Left lobe of liver (tissue), 2 donors: ENCODE measurements around the gene KRTAP20-4. TPM values are rescaled to one million over a fixed set of nuclear protein-coding genes. Genes with fewer than 3 reads are reported as not detected.

Source experiments
- ATAC-seq: fragments of 200-7000 bp; cut with Tn5 transposase; one replicate; pipeline ENCODE4 v1.9.1; 2020; ENCODE audit warnings: mild to moderate bottlenecking, moderate library complexity
- DNase-seq: peaks from one replicate; pipeline ENCODE4 v3.0.0-alpha.2; 2020; ENCODE audit warnings: low spot score
- total RNA-seq: library from RNA; stranded (reverse); gene quantifications from one replicate; pipeline ENCODE4 v1.2.1, GENCODE V29; 2021
- donor health status: DM: no; HTN: no; CAD: no; lungs with moderate emphysema.
- donor health status: DM: no; HTN: yes; CAD: no.

KRTAP20-4 gene
- total RNA-seq, 1 donor from 2014 or later = not detected

DNA sequence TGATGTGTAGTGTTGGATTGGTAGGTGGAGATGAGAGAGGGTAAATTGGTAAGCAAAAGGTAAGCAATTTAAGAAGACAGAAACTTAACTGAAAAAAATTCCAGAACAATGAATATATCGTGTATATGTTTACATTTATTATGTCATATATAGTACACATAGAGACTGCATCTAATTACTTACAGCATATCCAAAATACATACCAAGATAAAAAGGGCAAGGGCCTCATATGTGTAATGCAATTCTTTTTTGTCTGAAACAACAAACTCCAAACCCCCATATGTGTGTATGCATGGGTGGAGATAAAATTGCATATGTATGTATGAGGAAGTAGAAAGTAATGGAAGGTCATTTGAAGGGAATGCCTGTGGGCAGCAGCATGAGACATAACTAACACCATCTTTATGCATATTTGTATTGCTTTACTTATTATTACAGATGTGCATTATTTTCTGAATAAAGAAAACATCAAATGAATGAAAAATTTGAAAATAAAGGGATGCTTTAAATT lies 26.5 kb downstream of the KRTAP20-4 start:
- no peak for DNase-seq

DNA sequence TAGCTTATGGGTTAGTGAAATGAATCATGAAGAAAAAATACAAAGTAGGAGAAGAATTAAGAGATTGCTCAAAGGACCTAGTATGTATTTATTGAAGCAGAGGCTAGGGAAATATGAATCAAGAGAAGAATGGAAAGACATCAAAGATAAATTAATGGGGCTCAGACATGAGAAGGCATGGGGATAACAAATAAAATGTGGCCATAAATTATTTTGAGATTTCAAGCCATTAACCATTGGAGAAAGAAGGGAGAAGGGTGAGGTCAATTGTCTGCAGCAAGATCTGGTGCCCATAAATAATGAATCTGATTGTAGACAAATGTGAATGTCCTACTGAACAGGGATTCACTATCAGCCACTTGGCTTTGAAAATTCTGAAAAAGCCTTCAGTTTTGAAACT lies 32.5 kb downstream of the KRTAP20-4 start:
- DNase-seq (no peak), ATAC-seq (no peak)

More for the DNA sequence above, 26.5 kb downstream of the KRTAP20-4 start:
- no peak for ATAC-seq

DNA sequence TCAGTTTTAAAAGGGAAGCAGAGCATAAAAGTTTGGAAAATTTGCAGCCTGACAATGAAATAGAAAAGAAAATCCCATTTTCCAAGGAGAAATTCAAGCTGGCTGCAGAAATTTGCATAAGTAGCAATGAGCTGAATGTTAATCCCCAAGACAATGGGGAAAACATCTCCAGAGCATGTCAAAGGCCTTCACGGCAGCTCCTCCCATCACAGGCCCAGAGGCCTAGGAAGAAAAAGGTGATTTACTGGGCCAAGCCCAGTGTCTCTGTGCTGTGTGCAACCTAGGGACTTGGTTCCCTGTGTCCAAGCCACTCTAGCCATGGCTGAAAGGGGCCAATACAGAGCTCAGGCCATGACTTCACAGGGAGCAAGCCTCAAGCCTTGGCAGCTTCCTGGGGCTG lies 48.3 kb downstream of the KRTAP20-4 start:
- ATAC-seq (no peak), DNase-seq (no peak)

Other genes with a start within 250 kb of the KRTAP20-4 start
- gene KRTAP13-2, start 248.4 kb upstream of the KRTAP20-4 start, total RNA-seq = not detected
- not detected for gene KRTAP13-1, start 224.6 kb upstream of the KRTAP20-4 start, total RNA-seq
- not detected for gene KRTAP13-3, start 194.7 kb upstream of the KRTAP20-4 start, total RNA-seq
- not detected for gene KRTAP13-4, start 190.4 kb upstream of the KRTAP20-4 start, total RNA-seq
- gene KRTAP15-1, start 180.4 kb upstream of the KRTAP20-4 start, total RNA-seq = not detected
- not detected for gene KRTAP19-1, start 140.3 kb upstream of the KRTAP20-4 start, total RNA-seq
- not detected for gene KRTAP19-2, start 133.2 kb upstream of the KRTAP20-4 start, total RNA-seq
- gene KRTAP19-3, start 128.6 kb upstream of the KRTAP20-4 start, total RNA-seq = not detected
- gene KRTAP19-4, start 123.5 kb upstream of the KRTAP20-4 start, total RNA-seq = not detected
- not detected for gene KRTAP19-5, start 118.5 kb upstream of the KRTAP20-4 start, total RNA-seq
- gene KRTAP19-6, start 78.8 kb upstream of the KRTAP20-4 start, total RNA-seq = not detected
- not detected for gene KRTAP19-7, start 59.3 kb upstream of the KRTAP20-4 start, total RNA-seq
- gene KRTAP22-2, start 30.2 kb upstream of the KRTAP20-4 start, total RNA-seq = not detected
- gene KRTAP6-3, start 28.2 kb upstream of the KRTAP20-4 start, total RNA-seq = not detected
- not detected for gene KRTAP6-2, start 21.7 kb upstream of the KRTAP20-4 start, total RNA-seq
- gene KRTAP22-1, start 19.5 kb upstream of the KRTAP20-4 start, total RNA-seq = not detected
- gene KRTAP6-1, start 6.7 kb upstream of the KRTAP20-4 start, total RNA-seq = not detected
- gene KRTAP20-1, start 4.2 kb upstream of the KRTAP20-4 start, total RNA-seq = not detected
- gene KRTAP20-2, start 14.6 kb downstream of the KRTAP20-4 start, total RNA-seq = not detected
- gene KRTAP20-3, start 22.2 kb downstream of the KRTAP20-4 start, total RNA-seq = not detected
- gene KRTAP21-3, start 98.2 kb downstream of the KRTAP20-4 start, total RNA-seq = not detected
- gene KRTAP21-2, start 126.6 kb downstream of the KRTAP20-4 start, total RNA-seq = not detected
- not detected for gene KRTAP21-1, start 134.8 kb downstream of the KRTAP20-4 start, total RNA-seq
- not detected for gene KRTAP8-1, start 192.6 kb downstream of the KRTAP20-4 start, total RNA-seq
- gene KRTAP7-1, start 209.1 kb downstream of the KRTAP20-4 start, total RNA-seq = not detected